ENCODE data around the gene MRRF.

- TF ChIP-seq, protein P1, sequence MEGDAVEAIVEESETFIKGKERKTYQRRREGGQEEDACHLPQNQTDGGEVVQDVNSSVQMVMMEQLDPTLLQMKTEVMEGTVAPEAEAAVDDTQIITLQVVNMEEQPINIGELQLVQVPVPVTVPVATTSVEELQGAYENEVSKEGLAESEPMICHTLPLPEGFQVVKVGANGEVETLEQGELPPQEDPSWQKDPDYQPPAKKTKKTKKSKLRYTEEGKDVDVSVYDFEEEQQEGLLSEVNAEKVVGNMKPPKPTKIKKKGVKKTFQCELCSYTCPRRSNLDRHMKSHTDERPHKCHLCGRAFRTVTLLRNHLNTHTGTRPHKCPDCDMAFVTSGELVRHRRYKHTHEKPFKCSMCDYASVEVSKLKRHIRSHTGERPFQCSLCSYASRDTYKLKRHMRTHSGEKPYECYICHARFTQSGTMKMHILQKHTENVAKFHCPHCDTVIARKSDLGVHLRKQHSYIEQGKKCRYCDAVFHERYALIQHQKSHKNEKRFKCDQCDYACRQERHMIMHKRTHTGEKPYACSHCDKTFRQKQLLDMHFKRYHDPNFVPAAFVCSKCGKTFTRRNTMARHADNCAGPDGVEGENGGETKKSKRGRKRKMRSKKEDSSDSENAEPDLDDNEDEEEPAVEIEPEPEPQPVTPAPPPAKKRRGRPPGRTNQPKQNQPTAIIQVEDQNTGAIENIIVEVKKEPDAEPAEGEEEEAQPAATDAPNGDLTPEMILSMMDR (IDR thresholded peaks at IDR 0.05; ENCODE audit: insufficient read depth, low read length), result no peak
- TF ChIP-seq GABPA (IDR thresholded peaks at IDR 0.05; ENCODE audit: low read depth) (no peak), POLR2AphosphoS5 (IDR thresholded peaks at IDR 0.05; ENCODE audit: low read depth) (no peak), SPI1 (IDR thresholded peaks at IDR 0.05; ENCODE audit: borderline replicate concordance, low read depth) (no peak)
- TF ChIP-seq, protein P2, sequence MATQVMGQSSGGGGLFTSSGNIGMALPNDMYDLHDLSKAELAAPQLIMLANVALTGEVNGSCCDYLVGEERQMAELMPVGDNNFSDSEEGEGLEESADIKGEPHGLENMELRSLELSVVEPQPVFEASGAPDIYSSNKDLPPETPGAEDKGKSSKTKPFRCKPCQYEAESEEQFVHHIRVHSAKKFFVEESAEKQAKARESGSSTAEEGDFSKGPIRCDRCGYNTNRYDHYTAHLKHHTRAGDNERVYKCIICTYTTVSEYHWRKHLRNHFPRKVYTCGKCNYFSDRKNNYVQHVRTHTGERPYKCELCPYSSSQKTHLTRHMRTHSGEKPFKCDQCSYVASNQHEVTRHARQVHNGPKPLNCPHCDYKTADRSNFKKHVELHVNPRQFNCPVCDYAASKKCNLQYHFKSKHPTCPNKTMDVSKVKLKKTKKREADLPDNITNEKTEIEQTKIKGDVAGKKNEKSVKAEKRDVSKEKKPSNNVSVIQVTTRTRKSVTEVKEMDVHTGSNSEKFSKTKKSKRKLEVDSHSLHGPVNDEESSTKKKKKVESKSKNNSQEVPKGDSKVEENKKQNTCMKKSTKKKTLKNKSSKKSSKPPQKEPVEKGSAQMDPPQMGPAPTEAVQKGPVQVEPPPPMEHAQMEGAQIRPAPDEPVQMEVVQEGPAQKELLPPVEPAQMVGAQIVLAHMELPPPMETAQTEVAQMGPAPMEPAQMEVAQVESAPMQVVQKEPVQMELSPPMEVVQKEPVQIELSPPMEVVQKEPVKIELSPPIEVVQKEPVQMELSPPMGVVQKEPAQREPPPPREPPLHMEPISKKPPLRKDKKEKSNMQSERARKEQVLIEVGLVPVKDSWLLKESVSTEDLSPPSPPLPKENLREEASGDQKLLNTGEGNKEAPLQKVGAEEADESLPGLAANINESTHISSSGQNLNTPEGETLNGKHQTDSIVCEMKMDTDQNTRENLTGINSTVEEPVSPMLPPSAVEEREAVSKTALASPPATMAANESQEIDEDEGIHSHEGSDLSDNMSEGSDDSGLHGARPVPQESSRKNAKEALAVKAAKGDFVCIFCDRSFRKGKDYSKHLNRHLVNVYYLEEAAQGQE (IDR thresholded peaks at IDR 0.05; ENCODE audit: insufficient replicate concordance, low read depth), result no peak
Observed at GRCh38 chr9:122374885-122375420, 110.3 kb downstream of the MRRF start.
